Activated T-cell treated with anti-CD3 and anti-CD28 coated beads, Interleukin-2, amount 50 U/mL, for 24 hours (primary cell): ENCODE measurements around the gene OR13C4.

Experiments
- DNase-seq: peaks from one replicate; pipeline ENCODE4 v3.0.0-alpha.2; 2020
- H3K27ac Mint-ChIP-seq: 2 replicates; pipeline ENCODE4 v1.8.0; 2020; ENCODE audit warnings: mild to moderate bottlenecking, mixed read lengths
- H3K27me3 Mint-ChIP-seq: 2 replicates; pipeline ENCODE4 v1.8.0; 2020; ENCODE audit warnings: mixed read lengths
- H3K36me3 Mint-ChIP-seq: 2 replicates; pipeline ENCODE4 v1.8.0; 2020; ENCODE audit warnings: low read depth, mixed read lengths
- H3K4me1 Mint-ChIP-seq: 2 replicates; pipeline ENCODE4 v1.8.0; 2020; ENCODE audit warnings: low read depth, mixed read lengths
- H3K4me3 Mint-ChIP-seq: 2 replicates; pipeline ENCODE4 v1.8.0; 2020; ENCODE audit warnings: mild to moderate bottlenecking, moderate library complexity, mixed read lengths
- H3K9me3 Mint-ChIP-seq: 2 replicates; pipeline ENCODE4 v1.8.0; 2020; ENCODE audit warnings: mixed read lengths

Gene OR13C4

GRCh38 chr9:104503440-104503839 lies 23.6 kb downstream of the OR13C4 start:
- H3K27ac Mint-ChIP-seq, result no peak overlapping the region
- no peaks in the 10 kb centered on the region for H3K27me3 Mint-ChIP-seq
- H3K4me3 Mint-ChIP-seq, result no peak overlapping the region
- peaks cover 3% of the 10 kb centered on the region for H3K9me3 Mint-ChIP-seq
- no peaks in the 10 kb centered on the region for H3K4me1 Mint-ChIP-seq
- DNase-seq, result no peak
- H3K36me3 Mint-ChIP-seq, result no peaks in the 10 kb centered on the region

- H3K4me3 Mint-ChIP-seq, result no peak overlapping the region
- no peaks in the 10 kb centered on the region for H3K9me3 Mint-ChIP-seq
- no peaks in the 10 kb centered on the region for H3K27me3 Mint-ChIP-seq
- no peaks in the 10 kb centered on the region for H3K36me3 Mint-ChIP-seq
- no peak for DNase-seq
- H3K4me1 Mint-ChIP-seq, result no peaks in the 10 kb centered on the region
- H3K27ac Mint-ChIP-seq, result no peak overlapping the region
Measured at GRCh38 chr9:104494808-104495207, 32.2 kb downstream of the OR13C4 start.

- no peaks in the 10 kb centered on the region for H3K36me3 Mint-ChIP-seq
- H3K4me1 Mint-ChIP-seq, result no peaks in the 10 kb centered on the region
- H3K27ac Mint-ChIP-seq, result no peak overlapping the region
- no peak overlapping the region for H3K4me3 Mint-ChIP-seq
- no peaks in the 10 kb centered on the region for H3K9me3 Mint-ChIP-seq
- no peak for DNase-seq
- no peaks in the 10 kb centered on the region for H3K27me3 Mint-ChIP-seq
Measured at GRCh38 chr9:104485014-104485413, 42.0 kb downstream of the OR13C4 start.

GRCh38 chr9:104482921-104483570 lies 44.0 kb downstream of the OR13C4 start:
- no peaks in the 10 kb centered on the region for H3K4me1 Mint-ChIP-seq
- no peaks in the 10 kb centered on the region for H3K9me3 Mint-ChIP-seq
- no peak overlapping the region for H3K27ac Mint-ChIP-seq
- no peak overlapping the region for H3K4me3 Mint-ChIP-seq
- no peak for DNase-seq
- no peaks in the 10 kb centered on the region for H3K27me3 Mint-ChIP-seq
- no peaks in the 10 kb centered on the region for H3K36me3 Mint-ChIP-seq
